Ecto neural progenitor cell (in vitro differentiated cells): ENCODE measurements around the gene LEO1.

ENCODE experiments used
- DNase-seq: peaks from one replicate; pipeline ENCODE4 v3.0.0-alpha.2; 2018; ENCODE audit warnings: low spot score

Gene LEO1

DNA sequence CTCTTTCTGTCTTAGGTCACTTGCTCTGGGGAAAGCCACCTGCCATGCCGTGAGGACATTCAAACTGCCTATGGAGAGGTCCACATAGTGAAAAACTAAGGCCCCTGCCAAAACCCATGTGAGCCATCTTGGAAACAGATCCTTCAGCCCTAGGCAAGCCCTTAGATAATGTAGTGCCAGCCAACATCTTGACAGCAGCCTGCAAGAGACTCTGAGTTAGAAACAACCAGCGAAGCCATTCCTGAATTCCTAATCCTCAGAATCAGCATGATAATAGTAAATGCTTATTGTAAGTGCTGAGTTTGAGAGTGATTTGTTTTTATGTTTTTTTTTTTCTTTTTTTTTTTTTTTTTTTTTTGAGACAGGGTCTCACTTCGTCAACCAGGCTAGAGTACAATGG lies 40.6 kb downstream of the LEO1 start:
- no peak for DNase-seq

DNA sequence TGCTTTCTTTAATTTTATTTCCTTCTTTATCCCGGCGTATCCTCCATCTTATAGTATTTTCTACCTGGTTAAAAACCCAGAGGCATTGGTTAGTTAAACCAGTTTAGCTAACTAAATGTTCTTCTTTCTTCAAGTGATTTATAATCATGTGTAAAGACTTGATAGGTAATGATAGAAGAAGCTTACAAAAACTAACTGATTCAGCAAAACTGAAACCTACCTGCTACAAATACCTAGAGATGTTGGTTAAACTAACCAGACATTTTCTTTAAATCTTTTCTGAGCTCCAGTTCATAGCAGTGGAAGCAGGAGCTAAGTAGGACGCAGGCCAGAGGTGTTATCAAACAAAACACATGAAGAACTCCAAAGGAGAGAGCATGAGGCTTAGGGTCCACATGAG lies 44.8 kb downstream of the LEO1 start:
- DNase-seq: no peak

DNA sequence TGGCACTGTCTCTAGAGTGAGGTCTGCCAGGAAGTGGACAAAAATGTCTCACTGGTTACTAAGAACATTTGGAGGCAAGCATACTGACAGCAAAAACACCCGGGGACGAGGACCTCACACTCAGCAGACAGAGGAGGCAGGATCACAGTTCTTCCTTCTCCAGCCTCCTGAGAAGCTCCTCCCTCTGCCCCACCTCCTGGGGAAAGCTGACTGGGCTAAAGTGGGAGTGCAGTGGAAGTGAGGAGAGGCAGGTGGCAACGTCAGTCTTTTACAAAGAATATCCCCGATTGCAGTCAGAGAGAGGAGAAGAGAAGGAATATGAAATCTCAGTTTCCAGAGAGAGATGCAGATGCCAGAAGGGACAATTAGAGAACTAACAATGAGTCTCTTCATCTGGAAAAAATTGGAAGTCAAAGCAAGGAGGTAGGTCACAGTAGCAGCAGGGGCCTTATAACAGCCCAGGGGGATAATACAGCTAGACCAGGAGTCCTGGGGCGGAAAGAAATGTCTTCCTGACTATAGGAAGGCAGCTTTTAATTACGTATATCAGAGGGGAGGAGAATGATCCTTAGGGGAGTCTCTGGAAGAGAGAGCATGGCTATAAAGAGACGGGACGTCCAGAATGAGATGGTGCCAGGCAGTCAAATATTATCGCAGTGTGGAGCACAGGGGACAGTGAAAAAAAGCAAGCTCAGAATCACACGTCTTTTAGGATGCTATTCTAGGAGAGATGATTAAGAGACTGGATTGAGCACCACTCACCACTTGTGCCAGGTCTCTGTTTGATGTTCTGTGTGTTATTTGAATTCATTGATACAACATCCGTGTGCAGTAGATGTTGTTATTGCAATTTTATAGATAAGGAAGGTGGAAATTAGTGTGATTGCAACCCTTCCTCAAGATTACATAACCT lies 47.2 kb downstream of the LEO1 start:
- peak; percentile 61 for DNase-seq

DNA sequence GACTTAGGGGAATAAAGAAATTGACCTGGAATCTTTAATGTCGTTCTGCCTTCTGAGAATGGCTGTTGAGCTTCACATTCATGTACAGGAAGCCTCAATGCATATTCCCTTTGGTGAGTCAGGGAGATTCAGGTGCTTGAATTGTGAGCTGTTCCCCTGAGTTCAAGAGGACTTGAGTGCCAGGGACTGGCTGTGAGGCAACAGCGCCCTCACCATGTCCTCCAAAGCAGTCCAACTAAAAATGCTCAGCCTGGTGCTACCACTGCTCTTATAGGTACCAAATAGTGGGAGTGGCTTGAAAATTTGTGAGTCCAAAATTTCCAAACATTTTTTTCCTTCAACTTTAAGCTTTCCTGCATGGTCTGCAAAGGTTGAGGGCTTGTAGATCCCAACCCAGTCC lies 54.1 kb downstream of the LEO1 start:
- no peak for DNase-seq

DNA sequence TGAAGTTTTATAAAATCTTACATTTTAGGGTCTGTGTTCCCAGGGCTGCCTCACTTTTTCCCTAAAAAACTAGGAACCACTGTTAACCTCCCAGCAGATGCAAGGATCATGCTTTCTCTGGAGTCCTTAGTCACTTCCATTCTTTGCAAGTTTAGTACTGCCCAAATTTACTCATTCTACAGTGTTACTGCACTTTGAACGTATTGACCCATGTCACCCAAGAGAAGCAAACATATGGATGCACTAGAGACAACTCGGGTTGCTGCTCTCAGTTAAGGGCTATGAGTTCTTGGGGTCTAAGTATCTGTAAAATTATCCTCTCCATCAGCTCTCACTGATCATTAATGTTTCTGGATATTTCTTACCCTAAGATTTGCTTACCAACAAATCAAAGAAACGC lies 59.0 kb downstream of the LEO1 start:
- no peak for DNase-seq

DNA sequence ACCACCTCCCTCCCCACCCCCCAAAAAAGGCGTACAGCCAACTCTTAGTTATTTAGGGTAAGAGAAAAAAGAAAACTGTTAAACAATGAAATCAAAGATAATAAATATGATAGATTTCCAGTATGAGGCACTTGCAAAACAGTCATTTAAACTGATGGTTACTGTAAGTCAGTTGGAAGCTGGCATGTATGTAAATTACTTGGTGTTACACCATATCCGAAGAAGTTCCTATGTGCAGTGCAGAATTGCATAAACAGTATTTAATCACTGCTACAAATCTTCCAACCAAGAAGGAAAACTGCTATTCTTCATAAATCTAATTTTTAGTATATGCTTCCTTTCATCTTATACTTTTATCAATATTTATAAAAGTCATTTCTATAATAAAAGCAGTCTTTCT lies 62.0 kb downstream of the LEO1 start:
- DNase-seq: no peak

DNA sequence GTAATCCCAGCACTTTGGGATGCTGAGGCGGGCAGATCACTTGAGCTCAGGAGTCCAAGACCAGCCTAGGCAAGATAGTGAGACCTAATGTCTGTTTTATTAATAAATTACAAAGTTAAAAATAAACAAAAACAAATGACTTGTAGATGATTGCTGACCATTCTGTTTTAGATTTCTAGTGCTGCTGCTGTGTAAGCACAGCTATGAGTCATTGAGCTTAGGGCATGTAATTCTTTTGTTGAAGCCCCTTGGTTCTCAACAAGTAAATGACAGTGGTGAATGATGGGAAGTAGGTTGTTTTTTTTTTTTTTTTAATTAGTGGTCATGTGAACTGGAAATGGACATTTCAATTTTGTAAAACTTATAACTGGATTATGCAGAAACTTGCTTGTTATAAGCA lies 63.3 kb downstream of the LEO1 start:
- DNase-seq: no peak

DNA sequence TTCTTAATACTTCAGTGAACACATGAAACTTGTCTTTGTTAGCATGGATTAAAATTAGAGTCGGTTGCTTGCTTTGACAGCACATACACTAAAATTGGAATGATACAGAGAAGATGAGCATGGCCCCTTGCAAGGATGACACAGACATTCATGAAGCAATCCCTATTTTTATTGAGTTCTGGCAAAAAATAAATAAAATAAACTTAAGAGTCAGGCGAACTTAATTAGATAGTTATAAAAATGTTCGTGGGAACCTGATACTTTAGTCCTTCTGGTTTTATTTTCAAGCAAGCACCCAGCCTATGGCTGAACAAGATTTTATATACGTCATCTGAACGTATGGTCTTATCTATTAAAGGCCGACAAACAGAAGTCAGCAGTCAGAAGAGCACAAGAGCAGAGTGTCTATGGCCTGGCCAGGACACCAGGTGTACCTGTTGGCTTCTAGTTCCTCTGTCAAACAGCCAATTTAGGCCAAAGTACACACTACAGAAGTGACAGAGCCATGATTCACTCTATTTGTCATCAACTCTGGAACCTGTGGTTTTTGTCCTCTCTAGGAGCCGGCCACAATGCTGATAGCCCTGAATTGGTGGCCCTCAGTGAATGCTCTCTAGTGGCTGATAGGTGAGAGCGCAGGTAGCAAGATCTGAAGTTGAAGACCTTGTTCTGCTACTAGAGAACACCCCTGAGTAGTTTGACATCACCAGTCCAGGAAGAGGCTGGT lies 64.3 kb downstream of the LEO1 start:
- DNase-seq: no peak

DNA sequence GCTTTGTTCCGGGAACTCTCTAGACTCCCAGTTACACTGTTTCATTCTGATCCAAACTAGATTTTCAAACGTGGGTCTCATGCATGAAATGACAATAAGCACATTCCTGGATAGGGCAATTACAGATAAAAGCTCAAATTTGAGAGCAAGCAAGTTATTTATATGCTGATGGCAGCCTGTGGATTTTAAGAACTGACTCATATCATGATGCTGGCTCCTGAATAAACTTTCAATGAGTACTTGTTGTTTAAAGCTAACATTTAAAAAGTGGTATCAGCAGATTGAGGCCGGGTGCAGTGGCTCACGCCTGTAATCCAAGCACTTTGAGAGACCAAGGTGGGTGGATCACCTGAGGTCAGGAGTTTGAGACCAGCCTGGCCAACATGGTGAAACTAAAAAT lies 66.6 kb downstream of the LEO1 start:
- no peak for DNase-seq

DNA sequence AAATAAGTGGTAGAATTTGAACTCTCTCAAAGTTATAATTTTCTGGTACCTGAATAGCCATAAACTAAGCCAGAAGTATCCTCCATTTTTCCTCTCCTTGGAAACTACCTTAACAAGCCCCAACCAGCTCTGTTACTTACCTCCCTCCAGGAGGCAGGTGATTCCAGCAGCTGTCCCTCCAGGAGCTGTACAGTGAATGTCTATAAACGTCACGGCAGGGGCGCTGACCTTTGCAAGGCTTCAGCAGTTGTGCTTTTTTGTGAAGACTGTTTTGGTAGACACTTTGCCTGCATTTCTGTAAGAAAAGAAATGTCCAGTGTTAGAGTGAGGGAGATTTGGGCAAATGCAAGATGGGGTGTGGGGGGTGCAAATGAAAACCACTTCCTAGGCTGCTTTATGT lies 67.2 kb downstream of the LEO1 start:
- no peak for DNase-seq

DNA sequence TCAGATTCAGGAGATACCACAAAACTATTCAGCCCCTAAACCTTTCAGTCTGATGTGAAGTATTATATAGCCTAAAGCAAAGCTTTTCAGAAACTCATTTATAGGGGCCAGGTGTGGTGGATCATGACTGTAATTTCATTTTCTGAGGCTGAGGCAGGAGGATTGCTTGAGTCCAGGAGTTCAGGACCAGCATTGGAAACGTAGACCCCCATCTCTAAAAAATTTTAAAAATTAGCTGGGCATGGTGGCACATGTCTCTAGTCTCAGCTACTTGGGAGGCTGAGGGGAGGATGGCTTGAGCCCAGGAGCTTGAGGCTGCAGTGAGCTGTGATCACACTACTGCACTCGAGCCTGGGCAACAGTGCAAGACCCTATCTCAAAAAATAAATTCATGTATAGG lies 82.1 kb downstream of the LEO1 start:
- no peak for DNase-seq

DNA sequence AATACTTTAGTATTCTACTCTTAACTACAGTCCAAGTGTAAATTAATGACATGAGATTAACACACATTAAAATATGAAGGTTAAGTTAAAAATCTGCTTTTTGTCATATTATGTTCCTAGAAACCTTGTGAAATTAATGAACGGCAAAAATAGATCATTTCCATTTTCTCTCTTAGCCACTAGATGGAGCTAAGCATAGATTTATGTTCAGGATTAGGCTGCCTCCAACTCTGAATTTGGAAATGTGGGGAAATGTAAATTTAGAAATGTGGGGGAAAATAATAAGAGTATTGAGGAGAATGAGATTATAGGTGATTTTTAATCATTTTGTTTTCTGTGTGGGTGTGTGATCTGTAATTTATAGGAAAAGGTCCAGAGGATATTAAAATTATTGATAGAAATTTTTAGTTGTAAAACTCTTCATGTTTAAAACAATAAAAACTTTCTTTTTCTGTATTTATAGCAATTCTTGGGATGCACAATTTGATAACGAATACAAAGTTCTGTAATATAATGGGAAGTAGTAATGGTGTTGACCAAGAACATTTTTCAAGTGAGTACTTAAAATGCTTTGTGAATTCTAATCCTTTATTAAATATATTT lies 82.9 kb downstream of the LEO1 start:
- DNase-seq: no peak
